Skin of body (tissue), 2 donors: ENCODE results near the gene GNB2. TPM values are rescaled to one million over a fixed set of nuclear protein-coding genes. Genes with fewer than 3 reads are reported as not detected.

ENCODE experiments used
- DNase-seq: peaks from one replicate; lab custom pipeline; 2025; lab: John Stamatoyannopoulos, UW
- total RNA-seq: library from RNA; depleted of rRNA; stranded (reverse); fragments of >200 nt; gene quantifications from one replicate; pipeline ENCODE4 v1.2.3, GENCODE V29; 2014

The GNB2 gene
- 69.4 TPM for total RNA-seq

DNA sequence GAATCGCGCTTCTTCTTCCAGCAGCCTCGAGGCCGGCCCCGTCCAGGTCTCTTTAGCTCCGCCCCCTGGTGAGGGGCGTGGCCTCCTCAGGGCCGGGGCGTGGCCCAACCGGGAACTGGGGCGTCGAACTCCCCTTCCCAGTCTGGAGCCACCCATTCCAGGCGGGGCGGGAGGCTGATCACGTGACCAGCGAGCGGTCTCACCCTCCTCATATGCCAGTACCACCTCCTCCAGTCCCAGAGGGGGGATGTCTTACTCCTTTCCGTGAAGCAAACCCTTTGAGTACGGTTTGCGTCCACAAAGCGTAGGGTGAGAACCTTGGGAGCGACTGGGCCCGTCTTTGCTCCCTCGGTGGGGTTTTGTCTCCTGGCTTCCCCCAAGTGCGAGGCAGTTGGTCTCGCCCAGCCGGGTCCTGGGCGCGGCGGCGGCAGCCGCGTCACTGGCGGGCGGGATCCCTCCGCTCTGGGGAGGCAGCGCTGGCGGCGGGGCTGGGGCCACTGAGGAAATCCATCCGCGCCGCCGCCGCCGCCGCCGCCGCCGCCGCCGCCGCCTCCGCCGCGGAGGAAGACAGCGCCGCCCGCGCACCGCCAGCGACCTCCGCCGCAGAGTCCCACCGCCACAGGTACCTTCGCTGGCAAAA is at the start of gene GNB2:
GNB2 (plus strand) TSS at position 439 of the 640 bp plus-strand sequence. CDS start 2,526 bp downstream, outside the sequence.
- DNase-seq, result peak; percentile 98

DNA sequence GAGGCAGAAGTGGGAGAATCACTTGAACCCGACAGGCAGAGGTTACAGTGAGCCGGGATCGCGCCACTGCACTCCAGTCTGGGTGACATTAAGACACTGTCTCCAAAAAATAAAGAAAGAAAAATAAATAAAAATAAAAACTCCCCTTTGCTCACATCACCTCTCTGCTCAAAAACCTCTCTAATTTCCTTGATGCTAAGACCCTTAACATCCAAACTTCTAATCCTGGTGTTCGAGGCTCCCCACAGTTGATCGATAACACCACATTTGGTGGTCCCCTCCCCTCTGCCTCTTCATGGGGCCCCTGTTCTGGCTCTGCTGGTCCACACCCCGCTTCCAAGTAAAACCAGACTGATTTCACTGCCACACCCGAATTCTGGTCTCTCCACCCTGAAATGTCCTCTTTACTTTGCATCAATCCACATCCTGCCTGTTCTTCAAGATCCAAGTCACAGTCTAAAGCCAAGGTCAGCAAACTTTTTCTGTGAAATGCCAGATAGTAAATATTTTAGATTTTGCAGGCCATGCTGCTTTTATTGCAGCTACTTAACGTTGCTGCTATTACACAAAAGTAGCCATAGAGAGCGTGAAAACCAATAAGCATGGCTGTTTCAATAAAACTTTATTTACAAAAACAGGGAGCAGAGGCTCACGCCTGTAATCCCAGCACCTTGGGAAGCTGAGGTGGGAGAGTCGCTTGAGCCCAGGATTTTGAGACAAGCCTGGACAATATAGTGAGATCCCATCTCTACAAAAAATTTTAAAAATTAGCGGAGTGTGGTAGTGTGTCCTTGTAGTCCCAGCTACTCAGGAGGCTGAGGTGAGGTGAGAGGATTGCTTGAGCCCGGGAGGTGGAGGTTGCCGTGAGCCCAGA is 49.4 kb upstream of the GNB2 start:
- no peak for DNase-seq

DNA sequence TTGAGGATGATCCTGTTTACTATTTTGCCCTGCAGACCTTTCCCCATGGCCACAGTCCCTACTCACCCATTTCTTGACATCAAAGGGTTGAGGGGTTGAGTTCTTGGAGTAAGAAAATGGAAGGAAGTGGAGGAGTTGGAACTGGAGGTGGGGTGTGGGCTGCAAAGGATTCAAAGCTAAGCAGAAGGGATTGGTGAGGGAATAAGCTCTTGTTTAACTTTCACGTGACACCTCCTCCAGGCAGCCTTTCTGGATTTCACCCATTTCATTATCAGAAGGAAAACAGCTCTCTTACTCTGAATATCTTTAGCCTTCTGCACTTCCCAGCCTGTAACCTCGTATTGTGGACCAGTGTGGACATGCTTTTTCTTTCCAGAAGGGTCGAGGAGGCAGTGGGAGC is 47.5 kb upstream of the GNB2 start:
- no peak for DNase-seq

DNA sequence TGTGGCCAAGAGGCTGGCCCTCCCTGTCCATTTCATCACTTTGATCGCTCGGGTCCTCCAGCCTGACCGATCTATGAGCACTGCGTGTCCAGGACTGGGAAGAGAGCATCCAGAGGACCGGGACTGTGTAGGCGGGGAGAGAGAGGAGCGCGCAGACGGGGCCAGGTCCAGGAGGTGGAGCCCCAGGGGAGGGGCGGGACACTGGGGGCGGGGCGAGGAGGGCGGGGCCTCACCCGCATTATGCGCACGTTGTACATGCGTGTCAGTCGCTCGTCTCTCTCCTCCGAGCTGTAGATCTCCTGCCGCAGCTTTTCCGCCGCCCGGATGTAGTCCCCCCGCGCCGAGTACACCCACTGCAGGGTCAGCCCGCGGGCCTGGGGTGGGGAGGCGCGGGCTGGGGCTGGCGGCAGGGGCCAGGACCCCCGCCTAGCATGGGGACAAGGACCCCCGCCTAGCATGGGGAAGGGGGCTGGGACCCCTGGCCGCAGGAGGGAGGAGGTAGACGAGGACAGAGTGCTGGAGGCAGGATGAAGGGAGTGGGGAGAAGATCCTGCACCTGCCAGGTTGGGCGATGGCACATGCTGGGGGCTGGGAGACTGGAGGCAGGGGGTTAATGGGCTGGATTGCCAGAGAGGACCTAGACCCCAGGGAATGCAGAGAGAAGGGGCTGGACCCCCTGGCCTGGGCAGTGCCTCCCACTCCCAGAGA is 46.9 kb upstream of the GNB2 start:
- DNase-seq, result peak; percentile 46

DNA sequence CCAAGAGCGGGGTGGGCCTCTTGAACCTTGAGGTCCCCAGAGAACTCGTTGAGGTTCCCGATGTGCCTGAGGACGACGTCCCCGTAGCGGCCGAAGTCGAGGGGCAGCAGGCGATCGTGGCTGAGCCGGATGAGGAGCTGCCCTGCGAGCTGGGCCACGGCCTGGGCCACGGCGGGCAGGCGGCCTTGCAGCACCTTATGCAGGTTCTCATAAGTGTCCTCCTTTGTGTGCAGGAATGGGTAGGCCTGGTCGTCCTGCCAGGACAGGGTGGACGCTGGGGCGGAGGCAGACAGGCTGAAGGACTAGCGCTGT is 46.3 kb upstream of the GNB2 start:
- no peak for DNase-seq

DNA sequence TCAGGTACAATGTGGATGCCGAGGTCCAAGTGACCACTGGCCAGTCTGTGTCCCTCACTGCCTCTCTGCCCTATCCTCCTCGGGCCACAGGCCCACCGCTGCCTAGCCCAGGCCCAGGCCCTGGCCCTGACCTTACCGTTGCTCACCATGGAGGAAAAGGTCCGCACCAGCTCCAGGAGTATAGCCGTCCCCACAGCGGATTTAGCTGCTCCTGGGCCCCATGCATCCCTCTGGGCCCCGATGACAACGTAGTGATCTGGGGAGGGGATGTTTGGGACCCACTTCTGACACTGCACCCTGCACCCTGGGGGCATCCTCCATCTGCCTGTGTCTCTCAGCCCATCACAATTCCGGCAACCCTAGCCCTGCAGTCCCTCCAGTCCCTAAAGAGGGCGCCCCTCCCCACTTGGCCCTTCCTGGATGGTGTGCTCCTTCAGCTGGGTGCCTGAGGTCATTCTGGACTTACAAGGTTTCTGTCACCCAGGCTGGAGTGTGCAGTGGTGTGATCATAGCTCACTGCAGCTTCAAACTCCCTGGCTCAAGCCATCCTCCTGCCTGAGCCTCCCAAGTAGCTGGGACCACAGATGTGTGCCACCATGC is 44.3 kb upstream of the GNB2 start:
- DNase-seq, result no peak

DNA sequence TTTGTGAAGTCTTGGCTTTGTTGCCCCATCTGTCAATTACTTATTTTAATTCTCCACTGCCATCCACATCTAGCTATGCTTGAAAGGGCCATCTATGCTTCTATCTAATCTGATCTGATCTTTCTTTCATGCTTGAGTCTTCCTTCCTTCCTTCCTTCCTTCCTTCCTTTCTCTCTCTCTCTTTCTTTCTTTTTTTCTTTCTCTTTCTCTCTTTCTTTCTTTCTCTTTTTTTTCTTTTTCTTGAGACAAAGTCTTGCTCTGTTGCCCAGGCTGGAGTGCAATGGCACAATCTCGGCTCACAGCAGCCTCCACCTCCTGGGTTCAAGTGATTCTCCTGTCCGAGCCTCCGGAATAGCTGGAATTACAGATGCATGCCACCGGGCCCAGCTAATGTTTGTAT is 43.5 kb upstream of the GNB2 start:
- DNase-seq, result no peak

DNA sequence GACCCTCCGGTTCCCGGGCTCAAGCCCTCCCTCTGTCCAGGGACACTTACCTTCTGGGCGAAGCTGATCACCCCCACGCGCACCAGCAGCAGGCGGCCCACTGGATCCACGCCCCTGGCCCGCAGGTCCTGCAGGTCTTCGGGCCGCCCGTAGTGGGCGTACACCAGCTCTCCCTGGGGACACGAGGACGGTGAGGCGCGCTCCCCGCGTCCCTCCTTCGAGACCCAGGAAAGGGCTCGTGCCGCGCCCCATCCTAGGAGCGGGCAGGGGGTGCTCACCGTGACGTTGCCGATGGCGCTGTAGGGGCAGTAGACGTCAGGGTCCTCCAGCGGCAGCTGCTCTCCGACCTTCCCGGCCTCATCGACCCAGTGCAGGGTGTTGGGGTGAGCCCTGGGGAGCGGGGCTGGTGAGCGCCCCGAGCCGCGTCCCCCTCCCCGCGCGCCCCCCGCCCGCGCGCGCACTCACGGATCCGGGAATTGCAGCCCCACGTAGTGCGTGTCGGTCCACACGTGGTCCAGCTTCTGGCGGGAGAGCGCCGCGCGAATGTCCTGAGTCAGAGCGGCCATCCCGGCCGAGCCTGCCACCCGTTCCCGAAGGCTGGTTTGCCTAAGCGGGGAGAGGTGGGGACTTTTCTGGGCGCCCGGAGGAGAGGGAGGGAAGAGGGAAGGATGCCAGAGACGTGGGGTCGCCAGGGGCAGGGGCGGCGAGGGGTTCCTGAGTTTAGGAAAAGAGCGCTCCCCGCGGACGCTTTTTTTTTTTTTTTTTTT is 40.4 kb upstream of the GNB2 start:
- DNase-seq, result no peak

DNA sequence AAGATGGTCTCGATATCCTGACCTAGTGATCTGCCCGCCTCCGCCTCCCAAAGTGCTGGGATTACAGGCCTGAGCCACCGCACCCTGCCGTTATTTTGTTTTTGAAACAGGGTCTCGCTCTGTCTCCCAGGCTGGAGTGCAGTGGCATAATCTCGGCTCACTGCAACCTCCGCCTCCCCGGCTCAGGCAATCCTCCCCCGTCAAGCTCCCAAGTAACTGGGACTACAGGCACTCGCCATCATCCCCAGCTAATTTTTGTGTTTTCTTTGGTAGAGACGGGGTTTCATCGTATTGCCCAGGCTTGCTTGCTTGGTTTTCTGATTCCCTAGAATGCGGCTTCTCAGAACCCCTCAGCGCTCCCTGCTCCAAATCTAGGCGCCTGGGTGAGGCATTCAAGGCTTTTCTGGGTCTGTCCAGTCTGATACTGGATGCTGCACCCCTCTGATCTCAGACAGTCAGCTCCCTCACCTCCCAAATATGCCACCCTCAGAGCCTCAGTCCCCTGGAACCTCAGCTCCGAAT is 33.5 kb upstream of the GNB2 start:
- DNase-seq, result no peak

DNA sequence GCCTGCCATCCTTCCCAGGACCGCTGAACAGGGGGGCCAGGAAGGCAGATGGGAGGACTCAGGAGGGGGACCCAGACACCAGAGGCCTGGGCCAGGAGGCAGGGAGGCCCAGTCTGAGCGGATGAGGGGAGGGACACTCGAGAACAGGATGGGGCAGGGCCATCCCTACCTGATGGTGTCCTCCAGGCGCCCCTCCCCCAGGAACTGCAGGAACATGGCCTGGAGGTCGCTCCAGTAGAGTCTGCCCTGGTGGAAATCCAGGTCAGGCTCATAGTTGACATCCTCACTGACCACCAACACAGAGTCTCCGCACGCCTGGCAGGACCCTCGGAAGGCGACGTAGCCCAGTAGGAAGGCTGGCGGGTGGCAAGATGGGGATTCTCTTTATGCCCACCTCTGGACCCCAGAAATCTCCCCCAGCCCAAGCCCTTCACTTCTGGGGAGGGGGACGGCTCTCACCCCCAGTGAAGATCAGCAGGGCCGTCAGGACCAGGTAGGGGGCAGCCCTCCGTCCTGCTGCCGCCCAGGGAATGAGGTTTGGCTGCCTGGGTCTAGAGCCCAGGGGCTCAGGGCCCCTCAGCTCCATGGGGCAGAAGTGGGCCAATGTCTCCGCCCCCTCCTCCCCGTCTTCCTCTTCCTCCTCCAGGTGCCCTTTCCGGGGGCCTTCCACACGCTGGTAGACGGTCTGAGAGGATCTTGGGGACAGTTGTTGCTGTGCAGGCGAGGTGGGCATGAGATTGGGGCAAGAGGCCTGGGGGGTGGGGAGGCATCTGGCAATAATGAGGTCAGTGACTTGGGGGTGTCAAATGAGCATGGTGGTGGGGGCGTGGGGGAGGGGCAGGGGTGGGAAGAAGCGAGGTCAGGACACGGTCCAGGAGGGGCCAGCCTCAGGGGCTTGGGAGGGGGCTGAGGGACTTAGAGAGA is 32.8 kb upstream of the GNB2 start:
- no peak for DNase-seq

DNA sequence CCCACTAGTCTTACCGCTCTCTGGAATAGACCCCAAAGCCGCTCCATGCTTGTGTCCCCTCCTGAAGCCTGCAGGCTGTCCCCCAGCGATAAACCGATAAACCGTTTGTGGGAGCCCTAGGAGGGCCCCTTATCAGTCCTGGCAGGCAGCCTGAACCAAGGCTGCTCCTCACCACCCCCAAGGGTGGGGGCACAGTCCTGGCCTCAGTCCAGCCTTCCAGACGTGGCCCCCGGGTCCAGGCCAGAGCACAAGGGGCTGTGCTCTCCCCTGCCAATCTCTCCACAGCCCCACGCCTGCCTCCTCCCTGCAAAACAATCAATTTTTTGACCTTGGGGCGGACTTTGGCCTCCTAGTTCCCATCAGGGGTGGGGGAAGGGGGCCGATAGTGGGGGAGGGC is 32.1 kb upstream of the GNB2 start, which contains the start of gene TFR2:
TFR2 (minus strand) TSS at position 90 of the 397 bp plus-strand sequence; CDS start at position 47, 43 bp downstream.
- no peak for DNase-seq

DNA sequence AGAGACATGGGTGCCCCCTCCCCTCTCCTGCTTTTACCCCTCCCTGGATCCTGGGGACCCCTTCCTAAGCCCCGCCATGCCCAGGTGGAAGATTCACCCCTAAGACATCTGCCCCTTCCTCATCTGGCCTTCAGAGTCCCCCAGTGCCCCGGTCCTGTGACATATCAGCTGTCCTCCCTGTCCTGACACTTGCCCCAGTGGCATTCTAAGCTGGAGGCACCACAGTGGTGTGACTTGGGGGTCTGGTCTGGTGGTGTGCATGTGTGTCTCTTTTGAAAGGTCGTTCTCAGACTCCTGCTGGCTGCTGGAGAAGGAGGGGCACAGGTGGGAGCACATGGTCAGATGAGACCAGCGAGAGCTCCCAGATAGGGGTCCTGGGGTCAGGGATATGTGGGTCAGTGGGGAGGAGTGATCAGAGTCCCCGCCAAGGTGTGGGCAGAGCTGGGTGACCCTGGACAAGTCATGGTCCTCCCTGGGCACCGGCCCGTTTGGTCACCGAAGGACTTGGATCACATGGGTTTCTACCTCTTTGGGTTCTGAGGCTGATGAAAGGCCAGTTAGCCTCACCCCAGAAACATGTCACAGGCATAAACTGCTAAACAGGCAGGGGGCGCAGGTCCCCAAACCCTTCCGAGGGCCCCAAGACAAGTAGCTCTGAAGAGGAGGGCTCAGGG is 31.5 kb upstream of the GNB2 start:
- no peak for DNase-seq

DNA sequence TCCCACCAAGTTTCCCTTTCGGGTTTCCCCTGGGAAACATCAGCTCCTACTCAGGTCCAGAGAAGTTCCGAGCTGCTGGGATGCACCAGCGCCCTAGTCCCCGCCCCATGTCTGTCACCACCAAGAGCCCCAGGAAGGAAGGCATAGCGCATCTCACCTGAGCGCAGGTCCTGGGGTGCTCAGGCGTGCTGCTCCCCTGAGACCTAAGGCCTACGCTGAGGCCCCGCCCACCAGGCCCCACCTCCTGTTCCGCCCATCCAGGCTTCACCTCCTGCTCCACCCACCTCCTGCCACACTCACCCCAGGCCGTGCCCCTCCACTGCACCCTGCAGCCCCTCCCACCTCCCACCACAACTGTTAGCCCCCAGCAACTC is 31.0 kb upstream of the GNB2 start:
- DNase-seq, result no peak

DNA sequence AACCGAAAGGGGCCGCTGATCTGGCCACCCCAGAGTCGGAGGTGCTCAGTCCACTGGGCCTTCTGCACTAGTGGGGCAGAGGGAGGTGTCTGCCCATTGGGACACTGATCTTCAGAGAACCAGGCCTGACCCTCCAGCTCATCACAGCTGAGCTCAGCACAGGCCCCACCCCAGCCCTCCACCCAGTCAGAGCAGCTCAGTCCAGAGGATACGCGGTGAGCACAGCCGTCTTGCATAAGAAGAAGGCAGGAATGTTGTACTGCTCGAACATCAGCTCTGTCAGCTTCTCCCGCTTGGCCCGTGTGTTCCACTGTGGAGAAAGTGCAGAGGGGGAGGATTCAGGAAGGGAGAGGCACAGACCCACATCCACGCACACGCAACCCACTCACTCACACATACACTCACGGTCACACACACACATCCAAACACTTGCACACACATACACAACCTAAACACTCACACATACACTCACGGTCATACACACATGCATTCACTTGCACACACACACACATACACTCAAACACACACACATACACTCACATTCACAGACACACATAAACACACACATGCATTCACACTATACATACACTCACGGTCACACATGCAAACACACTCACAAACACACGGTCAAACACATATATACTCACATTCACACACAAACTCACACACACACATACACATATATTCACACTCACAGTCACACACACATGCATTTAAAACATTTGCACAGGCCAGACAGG is 23.5 kb upstream of the GNB2 start:
- no peak for DNase-seq

DNA sequence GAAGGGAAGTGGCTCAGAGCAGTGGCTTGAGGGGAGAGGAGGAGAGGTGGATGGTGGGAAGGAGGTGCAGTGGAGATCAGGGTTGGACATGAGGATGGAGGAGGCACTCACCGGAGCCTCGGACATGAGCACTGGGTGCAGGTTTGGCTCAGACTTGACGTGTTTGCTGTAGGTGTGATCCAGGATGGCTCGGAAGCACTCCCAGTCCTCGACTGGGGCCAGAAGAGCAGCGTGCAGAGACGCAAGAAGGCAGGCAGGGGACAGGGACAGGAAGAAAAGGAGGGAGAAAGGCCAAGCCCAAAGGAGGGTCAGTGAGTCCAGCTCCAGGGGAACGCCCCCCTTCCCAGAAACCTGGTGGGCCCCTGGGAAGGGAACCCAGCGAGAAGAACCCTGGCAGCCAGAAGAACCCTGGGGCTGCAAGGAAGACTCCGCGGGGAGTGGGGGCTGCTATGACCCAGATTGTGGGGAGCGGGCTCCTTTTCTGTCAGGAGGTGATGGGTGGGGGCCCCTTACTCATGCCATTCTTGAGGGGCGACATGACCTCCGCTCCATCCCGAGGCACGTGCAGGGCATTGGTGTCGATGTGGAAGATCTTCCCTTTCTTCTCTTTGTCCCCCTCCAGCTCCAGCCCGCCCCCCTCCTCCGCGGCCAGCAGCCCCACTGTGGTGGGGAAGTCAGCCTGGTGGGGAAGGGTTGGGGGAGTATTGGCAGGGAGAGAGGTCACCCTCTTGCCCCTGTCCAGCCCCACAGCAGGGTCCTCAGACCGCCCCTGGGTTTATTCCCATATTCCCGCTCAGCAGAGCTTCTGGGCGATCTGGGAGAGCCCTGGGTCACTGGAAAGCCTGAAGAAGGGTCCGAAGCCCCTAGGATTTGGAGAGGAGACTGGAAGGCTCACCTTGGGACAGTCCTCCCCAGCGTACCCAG is 18.4 kb upstream of the GNB2 start:
- DNase-seq, result no peak

DNA sequence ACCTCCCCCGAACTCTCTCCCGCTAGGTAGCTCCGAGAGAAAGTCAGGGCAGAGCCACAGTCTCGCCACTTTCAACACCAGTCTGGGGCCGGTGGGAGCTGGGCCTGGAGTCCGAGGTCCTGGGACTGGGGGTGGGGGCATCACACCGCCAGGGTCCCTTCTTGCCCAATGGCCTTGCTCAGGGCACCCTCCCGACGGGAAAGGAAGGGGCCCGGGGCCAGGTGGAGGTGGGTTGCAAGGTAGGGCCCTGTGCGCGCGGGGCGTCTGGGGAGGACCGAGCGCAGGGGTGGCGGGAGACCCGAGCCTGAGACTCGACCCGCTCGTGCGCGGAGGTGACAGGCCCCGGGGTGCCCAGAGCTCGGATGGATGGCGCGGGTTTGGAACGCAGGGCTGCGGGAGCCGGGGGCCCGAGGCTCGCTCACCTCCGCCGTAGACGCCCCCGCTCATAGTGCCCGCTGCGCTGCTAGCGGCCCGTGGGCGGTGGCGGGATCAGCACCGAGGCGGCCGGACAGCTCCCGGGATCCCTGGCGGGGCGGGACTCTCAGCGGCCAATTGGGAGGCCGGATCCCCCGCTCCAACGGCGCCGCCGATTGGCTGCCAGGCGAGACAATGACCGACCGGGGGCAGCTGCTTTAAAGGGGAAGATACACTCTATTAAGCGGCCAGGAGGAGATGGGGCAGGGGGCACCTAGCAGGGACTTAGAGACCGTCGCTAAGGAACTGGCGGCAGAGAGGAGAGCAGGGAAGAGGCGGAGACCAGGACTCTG is 17.4 kb upstream of the GNB2 start, which contains the start of gene ACTL6B:
ACTL6B (minus strand) TSS at position 541 of the 767 bp plus-strand sequence; CDS start at position 447, 94 bp downstream.
- no peak for DNase-seq
